MM.1S (cell line): ENCODE measurements around the gene NUP85.

Experiments used
- DNase-seq: peaks from one replicate; pipeline ENCODE4 v3.0.0-alpha.2; 2015
- H2AFZ ChIP-seq: fragments of 300-600 bp; sonication (generic); 2 replicates; pipeline ENCODE4 v1.6.0; 2016; ENCODE audit warnings: antibody characterized with exemption, low read length
- H3F3A ChIP-seq: fragments of 300-600 bp; sonication (generic); 2 replicates; pipeline ENCODE4 v1.6.1; 2016; ENCODE audit warnings: mild to moderate bottlenecking, antibody characterized with exemption, low read length, moderate library complexity, mixed read lengths; ENCODE audit not compliant: insufficient read depth
- H3K27ac ChIP-seq: fragments of 300-600 bp; sonication (generic); 2 replicates; pipeline ENCODE4 v1.5.1; 2016; ENCODE audit warnings: mild to moderate bottlenecking, low read length
- H3K27me3 ChIP-seq: fragments of 300-600 bp; sonication (generic); replicated peaks from 2 replicates; pipeline ENCODE4 v1.6.0; 2016; ENCODE audit warnings: low read length; ENCODE audit not compliant: insufficient read depth
- H3K36me3 ChIP-seq: fragments of 300-600 bp; sonication (generic); replicated peaks from 2 replicates; pipeline ENCODE4 v1.6.1; 2016; ENCODE audit warnings: mild to moderate bottlenecking, low read length, mixed read lengths; ENCODE audit not compliant: insufficient read depth
- H3K4me1 ChIP-seq: fragments of 300-600 bp; sonication (generic); 2 replicates; pipeline ENCODE4 v1.6.1; 2016; ENCODE audit warnings: low read length, mixed read lengths
- H3K4me2 ChIP-seq: fragments of 300-600 bp; sonication (generic); 2 replicates; pipeline ENCODE4 v1.6.0; 2016; ENCODE audit warnings: low read depth, low read length
- H3K4me3 ChIP-seq: fragments of 300-600 bp; sonication (generic); 2 replicates; pipeline ENCODE4 v1.5.1; 2016; ENCODE audit warnings: low read length, mixed read lengths
- H3K79me2 ChIP-seq: fragments of 300-600 bp; sonication (generic); 2 replicates; pipeline ENCODE4 v1.6.1; 2016; ENCODE audit warnings: mixed run types, low read length, mixed read lengths
- H3K9ac ChIP-seq: fragments of 300-600 bp; sonication (generic); 2 replicates; pipeline ENCODE4 v1.6.1; 2016; ENCODE audit warnings: low read length, mixed read lengths
- H3K9me2 ChIP-seq: fragments of 300-600 bp; sonication (generic); replicated peaks from 2 replicates; pipeline ENCODE4 v1.6.1; 2016; ENCODE audit warnings: mild to moderate bottlenecking, low read length, mixed read lengths; ENCODE audit not compliant: insufficient read depth
- H3K9me3 ChIP-seq: fragments of 300-600 bp; sonication (generic); replicated peaks from 2 replicates; pipeline ENCODE4 v1.6.1; 2016; ENCODE audit warnings: mild to moderate bottlenecking, low read length, mixed read lengths; ENCODE audit not compliant: insufficient read depth
- H4K20me1 ChIP-seq: fragments of 300-600 bp; sonication (generic); 2 replicates; pipeline ENCODE4 v1.6.1; 2016; ENCODE audit warnings: mild to moderate bottlenecking, low read length, moderate library complexity, mixed read lengths; ENCODE audit not compliant: insufficient read depth
- CTCF ChIP-seq: fragments of 300-600 bp; sonication (generic); IDR thresholded peaks from 2 replicates; pipeline ENCODE4 v1.5.1; 2016; ENCODE audit warnings: antibody characterized with exemption, low read length, mixed read lengths
- EZH2 ChIP-seq: fragments of 300-600 bp; sonication (generic); optimal IDR thresholded peaks from 2 replicates; pipeline ENCODE3; 2017; ENCODE audit warnings: low read depth, mild to moderate bottlenecking, antibody characterized with exemption, low read length, mixed read lengths
- EZH2phosphoT487 ChIP-seq: fragments of 300-600 bp; sonication (generic); IDR thresholded peaks from 2 replicates; pipeline ENCODE4 v1.6.1; 2018; ENCODE audit warnings: antibody characterized with exemption, low read length

Gene NUP85

GRCh38 chr17:75209061-75209460, 3.6 kb downstream of the NUP85 start:
- H3K27me3 ChIP-seq: no peaks in the 10 kb centered on the region
- H3K4me2 ChIP-seq: no peak overlapping the region
- H3K9ac ChIP-seq: no peak overlapping the region
- H3F3A ChIP-seq: no peaks in the 10 kb centered on the region
- H3K4me3 ChIP-seq: no peak overlapping the region
- H3K9me2 ChIP-seq: no peaks in the 10 kb centered on the region
- peaks cover 62% of the 10 kb centered on the region for H3K79me2 ChIP-seq
- no peaks in the 10 kb centered on the region for H3K4me1 ChIP-seq
- H3K36me3 ChIP-seq: no peaks in the 10 kb centered on the region; the same call in none of the 2 replicates
- H3K9me3 ChIP-seq: no peaks in the 10 kb centered on the region
- no peak overlapping the region for H3K27ac ChIP-seq
- DNase-seq: no peak
- no peaks in the 10 kb centered on the region for H4K20me1 ChIP-seq
- no peak overlapping the region for H2AFZ ChIP-seq
- no peak for TF ChIP-seq EZH2phosphoT487
- TF ChIP-seq CTCF: no peak
- no peak for TF ChIP-seq EZH2

- H3K79me2 ChIP-seq: peaks cover 12% of the 10 kb centered on the region
- H3K9ac ChIP-seq: no peak overlapping the region
- H3K9me2 ChIP-seq: no peaks in the 10 kb centered on the region
- H3K36me3 ChIP-seq: peaks cover 5% of the 10 kb centered on the region; the same call in 1 of the 2 replicates
- no peak overlapping the region for H3K4me2 ChIP-seq
- TF ChIP-seq CTCF (no peak), EZH2phosphoT487 (no peak), EZH2 (no peak)
- H3K27me3 ChIP-seq: no peaks in the 10 kb centered on the region
- H2AFZ ChIP-seq: no peak overlapping the region
- H3K9me3 ChIP-seq: no peaks in the 10 kb centered on the region
- no peak overlapping the region for H3K27ac ChIP-seq
- DNase-seq: no peak
- no peaks in the 10 kb centered on the region for H4K20me1 ChIP-seq
- no peaks in the 10 kb centered on the region for H3K4me1 ChIP-seq
- no peak overlapping the region for H3K4me3 ChIP-seq
- no peaks in the 10 kb centered on the region for H3F3A ChIP-seq
These were observed 12.7 kb downstream of the NUP85 start for GRCh38 chr17:75218131-75218530.

- H3K4me2 ChIP-seq: no peak overlapping the region
- H3K27me3 ChIP-seq: no peaks in the 10 kb centered on the region
- H3K79me2 ChIP-seq: peaks cover 6% of the 10 kb centered on the region; the same call in 1 of the 2 replicates
- no peaks in the 10 kb centered on the region for H3K9me2 ChIP-seq
- no peak overlapping the region for H2AFZ ChIP-seq
- no peak for DNase-seq
- H3K27ac ChIP-seq: no peak overlapping the region
- H4K20me1 ChIP-seq: no peaks in the 10 kb centered on the region
- no peak overlapping the region for H3K9ac ChIP-seq
- no peaks in the 10 kb centered on the region for H3K9me3 ChIP-seq
- no peak overlapping the region for H3K4me3 ChIP-seq
- TF ChIP-seq EZH2phosphoT487 (no peak), CTCF (no peak), EZH2 (no peak)
- H3F3A ChIP-seq: no peaks in the 10 kb centered on the region
- 0 out of 2 replicates have a peak, but pooled peaks cover 5% of the 10 kb centered on the region for H3K36me3 ChIP-seq
- H3K4me1 ChIP-seq: no peaks in the 10 kb centered on the region
These were observed 14.3 kb downstream of the NUP85 start for GRCh38 chr17:75219815-75220214.
